ENCODE results near the gene TTF2.

TTF2 gene

GRCh38 chr1:117047271-117047670 lies 12.9 kb upstream of the TTF2 start:
- no peak for DNase-seq

GRCh38 chr1:117049857-117050256 lies 10.3 kb upstream of the TTF2 start:
- DNase-seq = no peak

GRCh38 chr1:117051224-117052064 lies 8.7 kb upstream of the TTF2 start:
- DNase-seq = no peak

- no peak for DNase-seq
These were observed 6.1 kb upstream of the TTF2 start for GRCh38 chr1:117054068-117054467.

- no peak for DNase-seq
These were observed 1.3 kb upstream of the TTF2 start for GRCh38 chr1:117058810-117059209.

GRCh38 chr1:117059334-117059677 lies 820 bp upstream of the TTF2 start:
- peak; percentile 48 to 88 for DNase-seq

GRCh38 chr1:117060441-117061317 lies 553 bp downstream of the TTF2 start:
- DNase-seq = no peak

- no peak for DNase-seq
These were observed 1.9 kb downstream of the TTF2 start for GRCh38 chr1:117061986-117062415.

- no peak for DNase-seq
These were observed 6.2 kb downstream of the TTF2 start for GRCh38 chr1:117066367-117066766.

GRCh38 chr1:117067533-117068370 lies 7.6 kb downstream of the TTF2 start:
- no peak for DNase-seq

GRCh38 chr1:117068580-117068979 lies 8.5 kb downstream of the TTF2 start:
- DNase-seq = no peak

GRCh38 chr1:117069220-117069844 lies 9.2 kb downstream of the TTF2 start:
- DNase-seq = no peak

- DNase-seq = no peak
These were observed 10.0 kb downstream of the TTF2 start for GRCh38 chr1:117070124-117070523.

- no peak for DNase-seq
These were observed 16.5 kb downstream of the TTF2 start for GRCh38 chr1:117076648-117077047.

GRCh38 chr1:117077267-117077666 lies 17.1 kb downstream of the TTF2 start:
- DNase-seq = no peak

GRCh38 chr1:117079737-117080136 lies 19.6 kb downstream of the TTF2 start:
- no peak for DNase-seq

GRCh38 chr1:117084231-117084630 lies 24.1 kb downstream of the TTF2 start:
- no peak for DNase-seq

GRCh38 chr1:117087686-117088085 lies 27.6 kb downstream of the TTF2 start:
- no peak for DNase-seq

GRCh38 chr1:117089996-117090395 lies 29.9 kb downstream of the TTF2 start:
- DNase-seq = no peak

GRCh38 chr1:117092594-117092993 lies 32.5 kb downstream of the TTF2 start:
- no peak for DNase-seq

GRCh38 chr1:117093091-117093534 lies 33.0 kb downstream of the TTF2 start:
- DNase-seq = peak in 1 of 2 experiments; percentile 12

GRCh38 chr1:117093870-117094621 lies 33.9 kb downstream of the TTF2 start:
- DNase-seq = peak; percentile 72 to 85

All from NCI-H187 (cell line).